GM18517 (cell line): ENCODE data around the gene RBBP7.
A peak's percentile ranks its signal among the peaks of the same experiment; 100 is the strongest.

Experiments
- ATAC-seq: cut with Tn5 transposase; IDR thresholded peaks from one replicate; pipeline ENCODE4 v1.9.1; 2021; ENCODE audit warnings: mild to moderate bottlenecking, moderate library complexity; ENCODE audit not compliant: unreplicated experiment

The RBBP7 gene

GRCh38 chrX:16827225-16827624, 42.9 kb downstream of the RBBP7 start:
- no peak for ATAC-seq

GRCh38 chrX:16826207-16826606, 44.0 kb downstream of the RBBP7 start:
- ATAC-seq: no peak

GRCh38 chrX:16825264-16826035, 44.7 kb downstream of the RBBP7 start:
- ATAC-seq: no peak

GRCh38 chrX:16822723-16823122, 47.4 kb downstream of the RBBP7 start:
- no peak for ATAC-seq

- no peak for ATAC-seq
These were observed 50.5 kb downstream of the RBBP7 start for GRCh38 chrX:16819634-16820033.

GRCh38 chrX:16814597-16814996, 55.6 kb downstream of the RBBP7 start:
- no peak for ATAC-seq

- ATAC-seq: no peak
These were observed 62.1 kb downstream of the RBBP7 start for GRCh38 chrX:16807976-16808542.

GRCh38 chrX:16807548-16807947, 62.6 kb downstream of the RBBP7 start:
- ATAC-seq: no peak

GRCh38 chrX:16804923-16805464, 65.2 kb downstream of the RBBP7 start:
- peak; percentile 74 for ATAC-seq

- no peak for ATAC-seq
These were observed 72.3 kb downstream of the RBBP7 start for GRCh38 chrX:16797841-16798240.

GRCh38 chrX:16797358-16797757, 72.8 kb downstream of the RBBP7 start:
- ATAC-seq: no peak

- no peak for ATAC-seq
These were observed 73.9 kb downstream of the RBBP7 start for GRCh38 chrX:16796298-16796697.
